H9 (cell line): Measurements from ENCODE around the gene DNAJC18. TPM values are rescaled to one million over a fixed set of nuclear protein-coding genes. Genes with fewer than 3 reads are reported as not detected.

Experiments
- DNase-seq: peaks from one replicate; pipeline ENCODE4 v3.0.0-alpha.2; 2017
- H2AFZ ChIP-seq: one replicate; pipeline ENCODE4 v1.6.1; 2013; ENCODE audit warnings: mild to moderate bottlenecking, low read length, control low read depth, moderate library complexity
- H2AK5ac ChIP-seq: 2 replicates; pipeline ENCODE4 v1.6.1; 2013; ENCODE audit warnings: low read length, control low read depth, mixed read lengths; ENCODE audit not compliant: insufficient read length
- H2BK120ac ChIP-seq: one replicate; pipeline ENCODE4 v1.6.1; 2013; ENCODE audit warnings: low read depth, mild to moderate bottlenecking, low read length, control low read depth, inconsistent platforms; ENCODE audit not compliant: poor library complexity, severe bottlenecking
- H2BK12ac ChIP-seq: 2 replicates; pipeline ENCODE4 v1.6.1; 2013; ENCODE audit warnings: low read length, control low read depth, mixed read lengths, low read depth; ENCODE audit not compliant: insufficient read length
- H2BK15ac ChIP-seq: 2 replicates; pipeline ENCODE4 v1.6.1; 2013; ENCODE audit warnings: low read depth, low read length, control low read depth
- H2BK20ac ChIP-seq: one replicate; pipeline ENCODE4 v1.6.1; 2013; ENCODE audit warnings: low read depth, mild to moderate bottlenecking, low read length, control low read depth, inconsistent platforms; ENCODE audit not compliant: poor library complexity, severe bottlenecking
- H2BK5ac ChIP-seq: 2 replicates; pipeline ENCODE4 v1.6.1; 2013; ENCODE audit warnings: low read length, control low read depth, mixed read lengths; ENCODE audit not compliant: insufficient read length
- H3K14ac ChIP-seq: 2 replicates; pipeline ENCODE4 v1.6.1; 2013; ENCODE audit warnings: low read length, control low read depth; ENCODE audit not compliant: insufficient read depth
- H3K18ac ChIP-seq: 2 replicates; pipeline ENCODE4 v1.6.1; 2013; ENCODE audit warnings: low read depth, mild to moderate bottlenecking, mixed read lengths, low read length, control low read depth; ENCODE audit not compliant: insufficient read length
- H3K23ac ChIP-seq: 2 replicates; pipeline ENCODE4 v1.6.1; 2013; ENCODE audit warnings: low read length, control low read depth, mixed read lengths, low read depth; ENCODE audit not compliant: insufficient read length
- H3K23me2 ChIP-seq: 2 replicates; pipeline ENCODE4 v1.6.1; 2013; ENCODE audit warnings: low read depth, mild to moderate bottlenecking, mixed read lengths, low read length, control low read depth; ENCODE audit not compliant: insufficient read length, poor library complexity, severe bottlenecking
- H3K27ac ChIP-seq: 2 replicates; pipeline ENCODE4 v1.5.1; 2013; ENCODE audit warnings: low read length, control low read depth, mixed read lengths, low read depth; ENCODE audit not compliant: insufficient read length
- H3K27me3 ChIP-seq: 2 replicates; pipeline ENCODE4 v1.6.1; 2013; ENCODE audit warnings: low read length, control low read depth, inconsistent platforms; ENCODE audit not compliant: insufficient read depth
- H3K4ac ChIP-seq: 2 replicates; pipeline ENCODE4 v1.6.1; 2013; ENCODE audit warnings: low read depth, mild to moderate bottlenecking, control low read depth, inconsistent platforms, low read length, moderate library complexity
- H3K4me1 ChIP-seq: 2 replicates; pipeline ENCODE4 v1.6.1; 2013; ENCODE audit warnings: low read length, control low read depth, inconsistent platforms; ENCODE audit not compliant: insufficient read depth
- H3K4me2 ChIP-seq: 2 replicates; pipeline ENCODE4 v1.6.1; 2013; ENCODE audit warnings: low read length, control low read depth, mixed read lengths; ENCODE audit not compliant: insufficient read length, insufficient read depth
- H3K56ac ChIP-seq: 2 replicates; pipeline ENCODE4 v1.6.1; 2013; ENCODE audit warnings: low read depth, mild to moderate bottlenecking, mixed read lengths, low read length, control low read depth; ENCODE audit not compliant: insufficient read length
- H3K79me1 ChIP-seq: 2 replicates; pipeline ENCODE4 v1.6.1; 2013; ENCODE audit warnings: low read depth, mild to moderate bottlenecking, moderate library complexity, low read length, control low read depth, inconsistent platforms; ENCODE audit not compliant: insufficient read depth, poor library complexity, severe bottlenecking
- H3K79me2 ChIP-seq: 2 replicates; pipeline ENCODE4 v1.6.1; 2013; ENCODE audit warnings: low read length, control low read depth, inconsistent platforms; ENCODE audit not compliant: insufficient read depth
- H3K9ac ChIP-seq: 2 replicates; pipeline ENCODE4 v1.6.1; 2013; ENCODE audit warnings: low read length, control low read depth, mixed read lengths; ENCODE audit not compliant: insufficient read length; ENCODE audit errors: extremely low read depth
- H3K9me3 ChIP-seq: one replicate; pipeline ENCODE4 v1.6.1; 2013; ENCODE audit warnings: low read depth, low read length, inconsistent platforms; ENCODE audit not compliant: control insufficient read depth
- H3T11ph ChIP-seq: one replicate; pipeline ENCODE4 v1.6.1; 2013; ENCODE audit warnings: mild to moderate bottlenecking, low read length, control low read depth, inconsistent platforms
- H4K20me1 ChIP-seq: one replicate; pipeline ENCODE4 v1.6.1; 2013; ENCODE audit not compliant: control insufficient read depth, insufficient read length, insufficient read depth
- H4K5ac ChIP-seq: 2 replicates; pipeline ENCODE4 v1.6.1; 2013; ENCODE audit warnings: low read depth, mild to moderate bottlenecking, mixed read lengths, low read length, control low read depth; ENCODE audit not compliant: insufficient read length
- H4K8ac ChIP-seq: replicated peaks from 2 replicates; pipeline ENCODE4 v1.6.1; 2013; ENCODE audit warnings: low read length, control low read depth, mixed read lengths, low read depth; ENCODE audit not compliant: insufficient read length
- H4K91ac ChIP-seq: 2 replicates; pipeline ENCODE4 v1.6.1; 2013; ENCODE audit warnings: low read depth, mild to moderate bottlenecking, moderate library complexity, mixed read lengths, low read length, control low read depth; ENCODE audit not compliant: insufficient read length
- H3K27ac Mint-ChIP-seq, 3 experiments: 2 replicates in 2 of 3; 3 replicates in 1 of 3; pipeline ENCODE4 v1.8.0; 2020 to 2021; ENCODE audit warnings: mixed read lengths in 3 of 3, mild to moderate bottlenecking in 1 of 3, moderate library complexity in 1 of 3
- H3K27me3 Mint-ChIP-seq: 2 replicates; pipeline ENCODE4 v1.8.0; 2021; ENCODE audit warnings: low read depth, mild to moderate bottlenecking, moderate library complexity, mixed read lengths
- H3K36me3 Mint-ChIP-seq, 3 experiments: 2 replicates in 2 of 3; 3 replicates in 1 of 3; pipeline ENCODE4 v1.8.0; 2020 to 2021; ENCODE audit warnings: low read depth in 3 of 3, mixed read lengths in 3 of 3; ENCODE audit not compliant: insufficient read depth in 1 of 3
- H3K4me1 Mint-ChIP-seq, 2 experiments: 2 replicates each; pipeline ENCODE4 v1.8.0; 2020; ENCODE audit warnings: mixed read lengths in 2 of 2
- H3K4me3 Mint-ChIP-seq, 2 experiments: 2 replicates in 1 of 2; 3 replicates in 1 of 2; pipeline ENCODE4 v1.8.0; 2020 to 2021; ENCODE audit warnings: mild to moderate bottlenecking in 2 of 2, mixed read lengths in 2 of 2, moderate library complexity in 1 of 2
- H3K9me3 Mint-ChIP-seq, 2 experiments: 2 replicates in 1 of 2; 3 replicates in 1 of 2; pipeline ENCODE4 v1.8.0; 2020; ENCODE audit warnings: mild to moderate bottlenecking in 2 of 2, mixed read lengths in 2 of 2, moderate library complexity in 1 of 2
- WGBS: extraction: QIAGEN DNeasy Blood & Tissue Kit; methylation state at CpG from one replicate; pipeline ENCODE4 v1.1.7; 2013; ENCODE audit warnings: missing lambda C conversion rate, low lambda C conversion rate, mixed read lengths; ENCODE audit not compliant: insufficient read length; ENCODE audit errors: extremely low coverage; 5-methylcytosine and 5-hydroxymethylcytosine counted together
- total RNA-seq: library from RNA; stranded (reverse); gene quantifications from 2 replicates; pipeline ENCODE4 v1.2.1, GENCODE V29; 2021
- TF ChIP-seq, protein P1 (sequence below): fragments of 200-600 bp; sonication (generic); conservative IDR thresholded peaks from 3 replicates; pipeline ENCODE4 v1.8.0; 2021; ENCODE audit warnings: antibody characterized with exemption, mild to moderate bottlenecking

DNAJC18 gene
- total RNA-seq, 1 experiment from 2014 or later, result 26.5 TPM

- TF ChIP-seq, protein P1, sequence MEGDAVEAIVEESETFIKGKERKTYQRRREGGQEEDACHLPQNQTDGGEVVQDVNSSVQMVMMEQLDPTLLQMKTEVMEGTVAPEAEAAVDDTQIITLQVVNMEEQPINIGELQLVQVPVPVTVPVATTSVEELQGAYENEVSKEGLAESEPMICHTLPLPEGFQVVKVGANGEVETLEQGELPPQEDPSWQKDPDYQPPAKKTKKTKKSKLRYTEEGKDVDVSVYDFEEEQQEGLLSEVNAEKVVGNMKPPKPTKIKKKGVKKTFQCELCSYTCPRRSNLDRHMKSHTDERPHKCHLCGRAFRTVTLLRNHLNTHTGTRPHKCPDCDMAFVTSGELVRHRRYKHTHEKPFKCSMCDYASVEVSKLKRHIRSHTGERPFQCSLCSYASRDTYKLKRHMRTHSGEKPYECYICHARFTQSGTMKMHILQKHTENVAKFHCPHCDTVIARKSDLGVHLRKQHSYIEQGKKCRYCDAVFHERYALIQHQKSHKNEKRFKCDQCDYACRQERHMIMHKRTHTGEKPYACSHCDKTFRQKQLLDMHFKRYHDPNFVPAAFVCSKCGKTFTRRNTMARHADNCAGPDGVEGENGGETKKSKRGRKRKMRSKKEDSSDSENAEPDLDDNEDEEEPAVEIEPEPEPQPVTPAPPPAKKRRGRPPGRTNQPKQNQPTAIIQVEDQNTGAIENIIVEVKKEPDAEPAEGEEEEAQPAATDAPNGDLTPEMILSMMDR, result no peak
- no peak for DNase-seq
- no peak overlapping the region for H3K4me2 ChIP-seq
- no peaks in the 10 kb centered on the region for H3K23me2 ChIP-seq
- no peak overlapping the region for H3K23ac ChIP-seq
- H3K4ac ChIP-seq, result no peak overlapping the region
- no peak overlapping the region for H3T11ph ChIP-seq
- no peak overlapping the region for H3K4me3 Mint-ChIP-seq
- H2BK15ac ChIP-seq, result no peak overlapping the region
- no peak overlapping the region for H2BK12ac ChIP-seq
- no peak overlapping the region for H2BK120ac ChIP-seq
- no peak overlapping the region for H3K18ac ChIP-seq
- no peak overlapping the region for H4K5ac ChIP-seq
- H4K8ac ChIP-seq, result no peak overlapping the region
- no peak overlapping the region for H2BK5ac ChIP-seq
- no peak overlapping the region for H3K27ac Mint-ChIP-seq
- H4K91ac ChIP-seq, result no peak overlapping the region
- H3K14ac ChIP-seq, result no peak overlapping the region
- H3K9ac ChIP-seq, result no peak overlapping the region
- WGBS, result no CpG with 5 or more reads among the region's 1 CpG
- peaks cover 8 to 50% (median 24%) of the 10 kb centered on the region in 3 experiments; a peak in 6 of 7 replicates for H3K36me3 Mint-ChIP-seq
- H3K27me3 Mint-ChIP-seq, result no peaks in the 10 kb centered on the region
- H4K20me1 ChIP-seq, result no peaks in the 10 kb centered on the region
- H3K79me1 ChIP-seq, result no peaks in the 10 kb centered on the region
- no peak overlapping the region for H2BK20ac ChIP-seq
- H3K4me1 Mint-ChIP-seq, result no peaks in the 10 kb centered on the region
- no peak overlapping the region for H2AFZ ChIP-seq
- H3K56ac ChIP-seq, result no peak overlapping the region
- H3K79me2 ChIP-seq, result no peaks in the 10 kb centered on the region
- H2AK5ac ChIP-seq, result no peak overlapping the region
- H3K4me1 ChIP-seq, result no peaks in the 10 kb centered on the region
- no peak overlapping the region for H3K27ac ChIP-seq
- H3K9me3 ChIP-seq, result no peaks in the 10 kb centered on the region
- H3K9me3 Mint-ChIP-seq, result no peaks in the 10 kb centered on the region
- H3K27me3 ChIP-seq, result no peaks in the 10 kb centered on the region
Observed at GRCh38 chr5:139431706-139432105, 7.6 kb downstream of the DNAJC18 start.
